ENCODE measurements around the gene GRPEL1.

Gene GRPEL1

DNA sequence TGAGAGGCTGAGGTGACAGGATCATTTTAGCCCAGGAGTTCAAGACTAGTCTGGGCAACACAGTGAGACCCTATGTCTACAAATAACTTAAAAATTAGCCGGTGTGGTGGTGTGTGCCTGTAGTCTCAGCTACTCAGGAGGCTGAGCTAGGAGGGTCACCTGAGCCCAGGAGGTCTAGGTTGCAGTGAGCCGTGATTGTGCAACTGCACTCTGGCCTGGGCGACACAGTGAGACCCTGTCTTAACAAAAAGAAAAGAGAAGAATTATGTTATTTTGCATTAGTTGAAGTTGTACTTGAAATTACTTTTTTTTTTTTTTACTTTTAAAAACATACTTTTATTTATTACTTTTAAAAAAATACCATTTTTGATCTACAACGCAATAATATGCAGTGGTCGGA, 46.5 kb downstream of the GRPEL1 start:
- DNase-seq, result no peak

DNA sequence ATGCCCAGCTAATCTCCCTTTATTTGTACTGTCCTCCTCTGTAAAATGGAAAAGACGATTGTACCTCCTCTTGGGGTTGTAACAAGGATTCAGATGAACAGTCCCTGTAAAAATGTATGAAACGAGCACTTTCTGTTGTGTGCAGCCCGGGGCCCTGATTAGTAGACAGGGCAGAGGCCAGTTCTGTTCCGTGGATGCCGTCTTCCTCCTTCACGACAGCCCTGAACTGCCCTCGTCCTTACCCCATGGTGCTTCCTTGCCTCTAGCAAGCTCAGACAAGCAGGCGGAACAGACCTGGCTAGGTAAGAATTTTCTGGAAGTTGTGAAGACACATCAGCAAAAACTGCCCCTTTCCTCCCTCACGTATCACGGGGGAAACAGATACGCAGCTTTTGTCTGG, 47.0 kb downstream of the GRPEL1 start:
- DNase-seq, result no peak

DNA sequence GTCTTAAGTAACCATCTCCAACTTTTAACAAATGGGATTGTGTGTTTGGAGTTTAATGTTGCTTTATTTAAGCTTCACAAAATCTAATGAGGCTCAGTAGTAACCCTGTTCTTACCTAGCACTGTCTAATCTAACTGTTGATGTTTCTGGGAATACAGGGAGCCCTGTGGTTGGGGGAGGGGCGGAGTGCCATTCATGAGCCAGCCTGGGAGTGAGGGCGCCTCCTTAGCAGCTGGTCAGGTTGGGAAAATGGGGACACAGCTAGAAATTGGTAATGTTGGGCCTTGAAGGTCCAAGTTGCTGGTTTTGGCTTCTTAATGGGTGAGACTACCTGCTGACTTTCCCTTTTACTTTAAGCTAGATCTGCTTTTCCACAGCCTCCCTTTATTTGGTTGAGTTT, 47.6 kb downstream of the GRPEL1 start:
- DNase-seq, result no peak

DNA sequence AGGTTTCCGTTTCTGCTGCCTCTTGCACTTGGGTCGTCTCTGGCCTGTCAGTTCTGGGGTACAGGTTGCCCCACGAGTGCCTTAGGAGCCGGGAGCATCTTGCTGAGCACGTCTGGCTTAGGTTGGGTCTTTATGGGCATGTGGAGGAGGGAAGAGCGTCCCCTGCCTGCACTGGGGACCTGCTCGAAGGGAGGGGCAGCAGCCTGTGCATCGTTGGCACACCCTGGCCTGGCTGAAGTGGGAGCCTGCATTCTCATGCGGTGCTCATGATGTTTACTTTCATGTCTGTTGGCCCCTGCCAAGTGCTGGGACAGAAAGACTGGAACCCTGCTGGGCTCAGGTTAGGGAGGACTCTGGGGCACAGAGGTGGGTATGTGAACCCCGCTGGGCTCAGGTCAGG, 48.5 kb downstream of the GRPEL1 start:
- DNase-seq, result no peak

DNA sequence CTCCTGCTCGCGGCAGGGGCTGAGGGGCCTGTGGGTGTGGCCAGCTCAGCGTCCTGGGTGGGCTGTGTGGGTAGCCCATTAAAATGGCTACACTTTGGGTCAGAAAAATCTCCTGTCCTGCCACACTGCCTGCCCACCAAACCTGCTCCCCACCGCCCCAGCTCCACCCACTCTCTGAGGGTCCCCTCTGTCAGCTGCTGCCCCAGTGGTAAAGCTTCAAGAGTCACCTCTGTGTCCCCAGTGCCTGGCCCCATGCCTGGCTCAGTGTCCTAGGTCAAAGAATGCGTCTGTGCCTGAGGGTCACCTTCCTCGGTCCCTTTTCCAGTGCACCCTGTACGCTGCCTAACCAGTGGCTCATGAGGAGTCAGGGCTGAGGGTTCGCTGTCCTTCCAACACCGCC, 49.6 kb downstream of the GRPEL1 start:
- DNase-seq, result no peak

DNA sequence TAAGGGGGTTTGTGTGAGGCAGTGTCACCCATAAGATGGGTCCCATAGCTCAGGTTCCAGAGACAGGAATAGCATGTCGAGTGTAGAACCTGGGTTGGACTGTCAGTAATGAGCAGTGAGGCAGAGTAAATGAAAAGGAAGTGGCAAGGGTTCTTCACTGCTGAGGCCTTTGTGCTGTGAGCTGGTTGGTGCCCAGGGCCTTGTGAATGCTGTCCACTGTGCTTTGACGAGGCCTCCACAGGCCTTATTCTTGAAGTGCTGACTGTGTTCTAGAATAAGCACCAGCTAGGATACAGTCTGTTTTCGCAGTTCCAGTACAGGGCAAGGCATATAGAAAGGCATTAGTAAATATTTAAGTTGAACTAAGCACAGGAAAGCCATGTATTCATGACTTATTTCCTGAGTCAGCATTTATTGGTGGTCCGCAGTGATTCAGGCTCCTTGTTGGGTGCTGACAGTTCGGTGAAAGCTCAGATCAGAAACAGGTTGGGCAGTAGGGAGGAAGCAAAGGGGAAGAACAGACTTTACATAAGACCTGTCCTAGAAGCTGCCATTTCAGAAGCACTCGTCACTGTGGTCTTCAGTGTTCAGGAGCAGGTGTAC, 50.3 kb downstream of the GRPEL1 start:
- no peak for DNase-seq

DNA sequence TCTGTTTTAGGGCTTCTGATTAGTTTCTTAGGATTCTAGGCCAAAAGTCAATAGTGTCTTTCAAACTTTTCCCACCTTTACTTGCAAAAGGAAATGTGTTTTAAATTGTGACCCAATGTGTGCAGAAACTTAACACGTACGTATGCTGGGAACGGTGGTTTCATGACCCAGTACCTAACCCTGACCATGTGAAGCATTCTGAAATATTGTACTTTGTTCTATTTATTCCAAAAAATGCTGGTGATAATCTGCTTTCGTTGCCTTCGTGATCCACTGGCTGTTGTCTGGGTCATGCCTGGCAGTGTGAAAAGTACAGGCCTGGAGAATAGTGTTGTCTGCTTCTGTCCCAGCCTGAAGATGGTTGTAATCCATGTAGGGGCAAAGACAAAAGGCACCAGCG, 51.4 kb downstream of the GRPEL1 start:
- DNase-seq, result no peak

DNA sequence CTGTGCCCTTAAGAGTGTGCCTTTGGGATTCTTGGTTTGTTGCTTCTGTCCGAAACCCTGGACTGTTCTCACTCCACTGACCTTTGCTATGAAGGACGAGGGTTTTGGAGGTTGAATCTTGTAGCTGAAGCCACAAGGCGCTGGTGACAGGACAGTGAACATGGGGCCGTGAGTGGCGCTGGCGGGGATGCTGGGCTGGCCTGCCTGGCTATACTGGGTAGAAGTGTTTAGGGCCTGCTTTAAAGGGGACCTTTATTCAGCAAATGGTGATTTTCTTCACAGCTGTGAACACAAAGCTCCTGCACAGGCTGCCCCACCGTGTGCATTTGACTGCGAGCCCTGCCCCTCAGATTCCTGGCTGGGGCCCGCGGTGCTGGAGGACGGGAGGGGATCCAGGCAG, 51.8 kb downstream of the GRPEL1 start:
- DNase-seq, result no peak

DNA sequence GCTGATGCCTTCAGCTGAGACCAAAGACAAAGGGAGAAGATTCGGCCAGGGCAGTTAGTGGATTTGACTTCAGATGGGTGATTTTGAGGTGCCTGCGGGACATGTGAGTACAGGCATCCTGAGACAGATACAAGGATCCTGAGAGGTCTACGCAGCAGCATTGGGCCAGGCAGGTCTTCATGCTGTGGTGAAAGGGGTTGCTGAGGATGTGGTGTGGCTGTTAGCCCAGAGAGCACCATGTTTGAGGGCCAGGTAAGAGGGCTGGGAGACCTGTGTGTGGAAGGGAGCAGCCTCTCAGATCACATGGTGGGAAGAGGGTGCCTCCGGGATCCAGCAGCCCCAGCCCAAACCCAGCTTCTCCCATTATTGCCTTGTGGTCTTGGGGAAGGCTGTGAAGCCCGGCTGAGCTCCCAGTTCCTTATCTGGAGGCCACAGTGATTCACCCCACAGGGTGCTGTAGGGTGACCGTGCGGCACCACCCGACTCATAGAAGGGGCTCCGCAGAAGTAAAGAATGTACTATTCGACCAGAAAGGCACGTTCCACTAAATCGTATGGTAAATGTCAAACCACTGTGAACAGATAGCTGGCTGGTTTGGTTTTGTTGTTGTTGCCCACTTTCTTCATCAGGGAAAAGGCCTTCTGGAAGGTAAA, 52.4 kb downstream of the GRPEL1 start:
- no peak for DNase-seq

DNA sequence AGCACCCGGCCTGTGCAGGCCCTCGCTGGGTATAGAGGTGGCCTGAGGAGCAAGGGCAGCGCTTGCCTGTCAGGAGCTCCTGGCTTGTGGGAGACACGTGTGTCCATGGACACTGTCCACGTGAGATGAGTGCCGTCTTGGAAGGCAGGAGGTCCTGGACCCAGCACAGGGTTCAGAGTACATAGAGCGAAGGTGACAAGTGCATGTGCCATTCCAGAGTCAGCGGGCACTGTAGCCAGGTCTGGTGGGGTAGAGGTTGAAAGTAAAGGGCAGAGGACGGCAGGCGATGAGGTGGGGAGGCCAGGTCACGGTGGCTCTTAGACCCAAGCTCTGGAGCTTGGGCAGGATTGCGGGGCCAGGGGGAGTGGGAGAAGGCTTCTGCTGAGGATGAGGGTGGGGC, 53.0 kb downstream of the GRPEL1 start:
- DNase-seq, result no peak

DNA sequence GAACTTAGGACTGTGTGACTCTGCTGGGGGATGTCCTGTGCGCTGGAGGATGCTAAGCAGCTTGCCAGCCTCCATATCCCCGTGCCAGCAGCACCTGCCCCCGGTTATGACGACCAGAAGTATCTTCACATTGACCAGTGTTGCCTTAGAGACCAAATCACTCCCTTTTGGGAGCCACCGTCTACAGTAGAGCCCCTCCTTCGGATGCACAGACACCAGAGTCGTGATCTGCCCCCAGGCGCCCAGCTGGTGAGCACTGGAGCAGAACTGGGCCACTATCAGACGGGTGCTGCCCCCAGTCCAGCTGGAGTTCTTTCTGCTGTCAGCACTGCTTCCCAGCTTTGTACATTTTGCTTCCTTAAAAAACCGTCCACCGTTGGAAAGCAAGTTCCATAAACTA, 54.7 kb downstream of the GRPEL1 start:
- DNase-seq, result no peak

DNA sequence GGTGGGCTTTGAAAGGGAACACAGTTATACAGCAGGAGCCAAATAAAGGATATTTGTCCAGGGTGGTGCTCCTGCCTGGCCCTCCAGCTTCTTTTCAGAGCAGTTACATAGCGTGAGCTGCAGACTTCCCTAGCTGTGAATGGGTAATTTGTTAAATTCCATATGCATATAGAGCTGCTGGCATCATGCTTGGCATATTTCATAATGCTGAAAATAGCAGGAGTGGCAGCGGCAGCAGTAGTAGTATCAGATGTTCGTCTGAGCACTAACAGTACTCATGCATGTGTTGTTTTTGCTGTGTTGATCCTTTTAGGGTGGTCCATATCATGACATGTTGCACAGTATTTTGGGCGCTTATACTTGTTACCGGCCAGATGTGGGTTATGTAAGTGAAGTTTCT, 58.3 kb downstream of the GRPEL1 start:
- no peak for DNase-seq
